SU-DHL-6 (cell line): ENCODE data around the gene ACOX1.

ENCODE experiments used
- H2AFZ ChIP-seq: fragments of 200-600 bp; sonication (generic); 2 replicates; pipeline ENCODE4 v1.6.1; 2014; ENCODE audit warnings: low read depth, mild to moderate bottlenecking, moderate library complexity, mixed read lengths, antibody characterized with exemption, low read length; ENCODE audit not compliant: severe bottlenecking
- H3F3A ChIP-seq: fragments of 200-600 bp; shearing (Covaris generic); 2 replicates; pipeline ENCODE4 v1.6.0; 2016; ENCODE audit warnings: antibody characterized with exemption, mild to moderate bottlenecking; ENCODE audit not compliant: insufficient read depth
- H3K27ac ChIP-seq: fragments of 200-600 bp; sonication (generic); 2 replicates; pipeline ENCODE4 v1.5.1; 2016; ENCODE audit warnings: low read depth, mild to moderate bottlenecking, low read length, moderate library complexity, mixed read lengths
- H3K27me3 ChIP-seq: fragments of 200-600 bp; sonication (generic), shearing (Covaris generic); 2 replicates; pipeline ENCODE4 v1.6.0; 2014; ENCODE audit warnings: mild to moderate bottlenecking, low read length
- H3K36me3 ChIP-seq: fragments of 200-600 bp; sonication (generic); 2 replicates; pipeline ENCODE4 v1.6.1; 2014; ENCODE audit warnings: mild to moderate bottlenecking, low read length, mixed read lengths
- H3K4me2 ChIP-seq: fragments of 300-600, 200-600 bp; shearing (Covaris generic), sonication (generic); 2 replicates; pipeline ENCODE4 v1.6.0; 2014; ENCODE audit warnings: low read length, low read depth, mild to moderate bottlenecking; ENCODE audit not compliant: poor library complexity, severe bottlenecking
- H3K4me3 ChIP-seq: fragments of 200-600 bp; sonication (generic); 2 replicates; pipeline ENCODE4 v1.5.1; 2014; ENCODE audit warnings: antibody characterized with exemption, low read length, mild to moderate bottlenecking, mixed read lengths; ENCODE audit not compliant: insufficient read depth, poor library complexity, severe bottlenecking
- H3K79me2 ChIP-seq: fragments of 200-600 bp; sonication (generic); 2 replicates; pipeline ENCODE4 v1.6.1; 2014; ENCODE audit warnings: mild to moderate bottlenecking, low read length, moderate library complexity; ENCODE audit not compliant: insufficient read depth
- H3K9ac ChIP-seq: fragments of 200-600 bp; sonication (generic); 2 replicates; pipeline ENCODE4 v1.7.0; 2014; ENCODE audit warnings: mild to moderate bottlenecking, low read length
- H3K9me2 ChIP-seq: fragments of 200-600 bp; sonication (generic); replicated peaks from 2 replicates; pipeline ENCODE4 v1.6.1; 2014; ENCODE audit warnings: low read length; ENCODE audit not compliant: insufficient read depth
- H3K9me3 ChIP-seq: fragments of 200-600 bp; sonication (generic); 2 replicates; pipeline ENCODE4 v1.6.1; 2014; ENCODE audit warnings: low read length, mixed read lengths; ENCODE audit not compliant: insufficient read depth
- H4K20me1 ChIP-seq: fragments of 200-600 bp; sonication (generic); 2 replicates; pipeline ENCODE4 v1.6.1; 2014; ENCODE audit warnings: low read depth, mild to moderate bottlenecking, antibody characterized with exemption, low read length, moderate library complexity, mixed read lengths
- EZH2phosphoT487 ChIP-seq: fragments of 200-600 bp; sonication (generic), shearing (Covaris generic); conservative IDR thresholded peaks from 2 replicates; pipeline ENCODE4 v1.6.1; 2018; ENCODE audit warnings: mild to moderate bottlenecking, antibody characterized with exemption, low read length, moderate library complexity, mixed read lengths
- TF ChIP-seq, protein P1 (sequence below): fragments of 200-600 bp; sonication (generic); IDR thresholded peaks from one replicate; pipeline ENCODE4 v1.5.1; 2017; ENCODE audit warnings: antibody characterized with exemption, mild to moderate bottlenecking, low read length, moderate library complexity; ENCODE audit not compliant: insufficient read depth, poor library complexity, severe bottlenecking

ACOX1 gene

DNA sequence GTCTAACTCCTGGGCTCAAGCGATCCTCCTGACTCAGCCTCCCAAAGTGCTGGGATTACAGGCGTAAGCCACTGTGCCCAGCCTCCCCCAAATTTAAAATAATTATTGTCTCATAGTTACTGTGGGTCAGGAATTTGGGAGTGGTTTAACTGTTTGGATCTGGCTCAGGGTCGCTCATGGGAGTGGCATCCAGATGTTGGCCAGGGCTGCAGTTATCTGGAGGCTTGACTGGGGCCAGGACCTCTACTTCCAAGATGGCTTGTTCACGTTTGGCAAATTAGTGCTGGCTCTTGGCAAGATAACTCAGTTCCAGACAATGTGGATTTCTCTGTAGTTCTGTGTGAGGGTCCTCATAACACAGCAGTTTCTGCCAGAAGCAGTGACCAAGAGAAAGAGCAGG, 8.1 kb upstream of the ACOX1 start:
- H3F3A ChIP-seq, result no peaks in the 10 kb centered on the region
- no peaks in the 10 kb centered on the region for H3K9me3 ChIP-seq
- H3K4me2 ChIP-seq, result no peak overlapping the region
- H3K79me2 ChIP-seq, result no peaks in the 10 kb centered on the region
- no peaks in the 10 kb centered on the region for H3K36me3 ChIP-seq
- no peak overlapping the region for H3K9ac ChIP-seq
- no peak overlapping the region for H3K4me3 ChIP-seq
- H3K27me3 ChIP-seq, result no peaks in the 10 kb centered on the region
- TF ChIP-seq EZH2phosphoT487, result no peak
- H2AFZ ChIP-seq, result no peak overlapping the region
- no peaks in the 10 kb centered on the region for H4K20me1 ChIP-seq
- no peaks in the 10 kb centered on the region for H3K9me2 ChIP-seq
- no peak overlapping the region for H3K27ac ChIP-seq

DNA sequence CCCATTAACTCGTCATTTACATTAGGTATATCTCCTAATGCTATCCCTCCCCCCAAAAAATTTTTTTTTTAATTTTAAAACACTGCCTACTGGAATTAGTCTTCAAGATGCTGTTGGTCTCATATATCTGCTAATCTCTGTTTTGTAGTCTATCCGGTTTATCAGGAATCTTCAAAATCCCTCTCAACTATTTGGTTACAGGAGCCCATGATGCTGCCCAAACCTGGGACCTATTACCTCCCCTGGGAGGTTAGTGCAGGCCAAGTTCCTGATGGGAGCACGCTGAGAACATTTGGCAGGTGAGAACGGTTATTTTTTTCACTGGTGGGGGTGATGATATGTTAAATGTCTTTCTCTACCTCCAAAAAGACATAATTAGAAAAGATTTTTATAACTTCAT, 7.0 kb upstream of the ACOX1 start:
- no peaks in the 10 kb centered on the region for H3F3A ChIP-seq
- H3K27ac ChIP-seq, result no peak overlapping the region
- H3K27me3 ChIP-seq, result no peaks in the 10 kb centered on the region
- no peak overlapping the region for H3K9ac ChIP-seq
- TF ChIP-seq EZH2phosphoT487, result no peak
- TF ChIP-seq, protein P1, sequence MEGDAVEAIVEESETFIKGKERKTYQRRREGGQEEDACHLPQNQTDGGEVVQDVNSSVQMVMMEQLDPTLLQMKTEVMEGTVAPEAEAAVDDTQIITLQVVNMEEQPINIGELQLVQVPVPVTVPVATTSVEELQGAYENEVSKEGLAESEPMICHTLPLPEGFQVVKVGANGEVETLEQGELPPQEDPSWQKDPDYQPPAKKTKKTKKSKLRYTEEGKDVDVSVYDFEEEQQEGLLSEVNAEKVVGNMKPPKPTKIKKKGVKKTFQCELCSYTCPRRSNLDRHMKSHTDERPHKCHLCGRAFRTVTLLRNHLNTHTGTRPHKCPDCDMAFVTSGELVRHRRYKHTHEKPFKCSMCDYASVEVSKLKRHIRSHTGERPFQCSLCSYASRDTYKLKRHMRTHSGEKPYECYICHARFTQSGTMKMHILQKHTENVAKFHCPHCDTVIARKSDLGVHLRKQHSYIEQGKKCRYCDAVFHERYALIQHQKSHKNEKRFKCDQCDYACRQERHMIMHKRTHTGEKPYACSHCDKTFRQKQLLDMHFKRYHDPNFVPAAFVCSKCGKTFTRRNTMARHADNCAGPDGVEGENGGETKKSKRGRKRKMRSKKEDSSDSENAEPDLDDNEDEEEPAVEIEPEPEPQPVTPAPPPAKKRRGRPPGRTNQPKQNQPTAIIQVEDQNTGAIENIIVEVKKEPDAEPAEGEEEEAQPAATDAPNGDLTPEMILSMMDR, result no peak
- no peak overlapping the region for H2AFZ ChIP-seq
- H3K79me2 ChIP-seq, result no peaks in the 10 kb centered on the region
- H3K4me3 ChIP-seq, result no peak overlapping the region
- no peaks in the 10 kb centered on the region for H3K9me2 ChIP-seq
- no peaks in the 10 kb centered on the region for H4K20me1 ChIP-seq
- H3K4me2 ChIP-seq, result no peak overlapping the region
- H3K36me3 ChIP-seq, result no peaks in the 10 kb centered on the region
- H3K9me3 ChIP-seq, result no peaks in the 10 kb centered on the region

DNA sequence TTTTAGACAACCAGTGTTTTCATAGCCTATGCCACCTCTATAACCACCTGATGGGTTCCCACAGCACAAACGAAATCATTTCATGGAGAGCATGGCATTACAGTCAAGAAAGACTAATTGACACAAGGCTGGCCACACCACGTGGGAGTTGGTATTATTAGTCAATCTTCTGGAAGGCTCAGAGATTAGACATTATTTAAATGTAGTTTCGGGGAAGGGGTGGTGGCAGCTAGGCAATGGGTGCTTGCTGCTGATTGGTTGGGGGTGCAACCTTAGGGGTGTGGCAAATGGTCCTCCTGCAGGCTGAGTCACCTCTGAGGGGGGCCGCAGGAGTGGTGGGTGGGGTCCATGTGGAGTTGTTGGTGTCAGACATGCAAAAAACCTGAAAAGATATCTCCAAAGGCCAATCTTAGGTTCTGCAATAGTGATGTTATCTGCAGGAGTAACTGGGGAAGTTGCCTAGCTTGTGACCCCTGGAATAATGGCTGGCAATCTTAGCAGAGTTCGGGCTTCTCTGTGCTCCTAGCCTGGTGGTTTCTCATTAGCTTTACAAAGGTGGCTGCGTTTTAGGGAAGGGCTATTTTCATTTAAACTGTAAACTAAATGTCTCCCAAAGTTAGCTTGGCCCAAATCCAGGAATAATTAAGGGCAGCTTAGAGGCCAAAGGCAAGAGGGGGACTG, 4.7 kb upstream of the ACOX1 start:
- Histone ChIP-seq H3K9me2 (no peaks in the 10 kb centered on the region), H3K9ac (no peak overlapping the region), H3K27me3 (no peaks in the 10 kb centered on the region), H3K4me3 (no peak overlapping the region), H3K9me3 (no peaks in the 10 kb centered on the region), H3K79me2 (no peaks in the 10 kb centered on the region), H3F3A (0 out of 2 replicates have a peak, but pooled peaks cover 4% of the 10 kb centered on the region), H4K20me1 (no peaks in the 10 kb centered on the region), H2AFZ (no peak overlapping the region), H3K27ac (no peak overlapping the region), H3K4me2 (no peak overlapping the region), H3K36me3 (no peaks in the 10 kb centered on the region)
- TF ChIP-seq, protein P1, result no peak
- no peak for TF ChIP-seq EZH2phosphoT487

DNA sequence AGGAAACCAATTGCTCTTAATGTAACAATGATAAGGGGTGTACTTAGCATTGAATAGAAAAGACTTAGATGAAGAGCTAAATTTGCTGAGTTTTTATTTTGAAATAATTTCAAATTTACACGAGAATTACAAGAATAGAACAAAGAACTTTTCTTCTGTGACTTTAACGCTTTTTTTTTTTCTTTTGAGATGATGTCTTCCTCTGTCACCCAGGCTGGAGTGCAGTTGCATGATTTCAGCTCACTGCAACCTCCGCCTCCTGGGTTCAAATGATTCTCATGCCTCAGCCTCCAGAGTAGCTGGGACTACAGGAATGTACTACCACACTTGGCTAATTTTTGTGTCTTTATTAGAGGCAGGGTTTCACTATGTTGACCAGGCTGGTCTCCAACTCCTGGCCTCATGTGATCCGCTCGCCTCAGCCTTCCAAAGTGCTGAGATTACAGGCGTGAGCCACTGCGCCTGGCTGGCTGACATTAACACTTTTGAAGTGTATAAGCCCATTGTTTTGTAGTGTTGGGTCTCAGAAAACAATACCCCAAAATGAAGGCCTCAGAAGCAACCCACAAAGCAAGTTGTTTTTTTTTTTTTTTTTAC, 2.2 kb upstream of the ACOX1 start:
- no peaks in the 10 kb centered on the region for H4K20me1 ChIP-seq
- H3K4me2 ChIP-seq, result peak overlapping the region; percentile 78
- H3K79me2 ChIP-seq, result no peaks in the 10 kb centered on the region; the same call in 1 of the 2 replicates
- H2AFZ ChIP-seq, result no peak overlapping the region
- TF ChIP-seq, protein P1, result no peak
- TF ChIP-seq EZH2phosphoT487, result no peak
- H3K9ac ChIP-seq, result no peak overlapping the region; the same call in 1 of the 2 replicates
- H3F3A ChIP-seq, result 0 out of 2 replicates have a peak, but pooled peaks cover 9% of the 10 kb centered on the region
- no peak overlapping the region for H3K27ac ChIP-seq
- no peaks in the 10 kb centered on the region for H3K27me3 ChIP-seq
- no peaks in the 10 kb centered on the region for H3K36me3 ChIP-seq
- H3K9me3 ChIP-seq, result no peaks in the 10 kb centered on the region
- H3K4me3 ChIP-seq, result no peak overlapping the region
- no peaks in the 10 kb centered on the region for H3K9me2 ChIP-seq
